ENCODE data around the gene DMTF1. TPM values are rescaled to one million over a fixed set of nuclear protein-coding genes. Genes with fewer than 3 reads are reported as not detected.

The DMTF1 gene
- total and polyA plus RNA-seq, 2 of the 8 experiments (the other 6 are each of a cell fraction or from before 2014, with no cell fraction given) = 86.0 to 115 TPM

DNA sequence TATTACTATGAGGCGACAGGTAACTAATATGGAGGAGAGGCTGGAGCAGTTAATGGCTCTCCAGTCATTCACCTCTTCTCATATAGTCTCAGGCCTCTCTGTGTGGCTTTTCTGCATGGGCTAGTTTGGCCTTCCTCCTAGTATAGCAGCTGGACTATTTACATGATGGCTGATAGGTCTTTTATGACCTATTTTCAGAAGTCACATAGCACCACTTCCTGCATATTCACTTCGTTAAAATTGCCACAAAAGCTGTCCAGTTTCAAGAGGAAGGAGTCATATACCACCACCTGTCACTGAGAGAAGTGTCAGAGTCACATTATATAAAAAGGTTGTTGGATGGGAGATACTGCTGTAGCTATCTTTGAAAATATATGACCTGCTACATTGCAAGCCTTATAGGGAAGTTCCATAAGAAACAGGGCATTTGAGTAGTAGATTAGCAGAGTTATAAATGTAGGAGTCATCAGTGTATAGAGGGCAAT, 8.0 kb upstream of the DMTF1 start:
- Histone ChIP-seq H3K27ac (ENCODE audit: low read depth, low read length) (no peak overlapping the region), H3K4me2 (ENCODE audit: insufficient read depth in 1 of 2, low read depth in 2 of 2, low read length in 2 of 2) (no peak overlapping the region), H3K56ac (replicated peaks; ENCODE audit: insufficient read length, low read depth, low read length) (no peak overlapping the region), H3K27me3 (replicated peaks in 1 of 4; ENCODE audit: control insufficient read depth in 3 of 4, extremely low read depth in 1 of 4, insufficient read depth in 3 of 4, low read length in 3 of 4) (no peaks in the 10 kb centered on the region), H3K4me1 (replicated peaks in 1 of 4; ENCODE audit: control insufficient read depth in 3 of 4, insufficient read depth in 4 of 4, low read length in 3 of 4) (no peaks in the 10 kb centered on the region), H2BK15ac (ENCODE audit: low read length) (no peak overlapping the region), H3K14ac (ENCODE audit: insufficient read length) (no peak overlapping the region), H3K79me2 (ENCODE audit: control insufficient read depth in 1 of 2, insufficient read depth in 2 of 2, low read length in 2 of 2) (no peaks in the 10 kb centered on the region), H3K79me1 (ENCODE audit: low read depth, low read length) (no peaks in the 10 kb centered on the region), H2BK120ac (replicated peaks; ENCODE audit: low read depth, low read length) (no peak overlapping the region), H3K23me2 (ENCODE audit: low read depth, low read length) (no peaks in the 10 kb centered on the region; the same call in 1 of the 2 replicates), H2AK5ac (ENCODE audit: low read depth, low read length) (no peak overlapping the region), H4K20me1 (replicated peaks in 1 of 2; ENCODE audit: control insufficient read depth in 1 of 2, insufficient read depth in 2 of 2, low read length in 2 of 2) (no peaks in the 10 kb centered on the region), H2BK5ac (ENCODE audit: low read depth, low read length) (no peak overlapping the region), H2BK12ac (ENCODE audit: low read depth, low read length) (no peak overlapping the region), H3K4me3 (ENCODE audit: extremely low read depth in 1 of 4, insufficient read depth in 2 of 4, low read depth in 3 of 4, low read length in 4 of 4) (no peak overlapping the region), H2AFZ (ENCODE audit: low read length) (no peak overlapping the region), H3K18ac (ENCODE audit: extremely low read depth, low read length) (no peak overlapping the region), H2BK20ac (ENCODE audit: low read length) (no peak overlapping the region), H4K91ac (replicated peaks; ENCODE audit: insufficient read length, low read length) (no peak overlapping the region), H3K9ac (replicated peaks in 1 of 4; ENCODE audit: extremely low read depth in 1 of 4, low read depth in 3 of 4, low read length in 3 of 4) (no peak overlapping the region), H3K23ac (ENCODE audit: insufficient read length) (no peak overlapping the region), H3K4ac (replicated peaks; ENCODE audit: insufficient read length, low read depth, low read length) (no peak overlapping the region), H4K5ac (ENCODE audit: insufficient read length, low read depth, low read length) (no peak overlapping the region), H4K8ac (ENCODE audit: extremely low read depth, insufficient read depth, low read length) (no peak overlapping the region), H3K36me3 (ENCODE audit: control insufficient read depth in 2 of 4, insufficient read depth in 4 of 4, low read length in 3 of 4) (no peaks in the 10 kb centered on the region), H3K9me3 (ENCODE audit: insufficient read depth in 2 of 2, low read depth in 1 of 2, low read length in 1 of 2) (no peaks in the 10 kb centered on the region)
- TF ChIP-seq HDAC2 (IDR thresholded peaks at IDR 0.05; ENCODE audit: borderline replicate concordance in 1 of 2, low read depth in 2 of 2, low read length in 2 of 2) (no peak), NANOG (IDR thresholded peaks at IDR 0.05; ENCODE audit: insufficient read depth, low read depth, low read length, poor library complexity, severe bottlenecking) (no peak), EP300 (IDR thresholded peaks at IDR 0.05; ENCODE audit: borderline replicate concordance in 1 of 2, low read depth in 2 of 2, low read length in 2 of 2) (no peak)
- DNase-seq (ENCODE audit: low read depth in 1 of 2, low spot score in 2 of 2) = no peak
- ChIA-PET CTCF (ENCODE audit: partially characterized antibody) (interaction anchor here (0.5 to 4.2 kb wide), 3 partner anchors 217 to 229 kb away, joined by 3 to 17 read pairs (median 3); no protein-coding TSS in a partner anchor), POLR2A (ENCODE audit: partially characterized antibody) (no interaction called here)
- no peak for FAIRE-seq
- 96% methylated on average over 2 of the region's 2 CpGs; no CpG with 5 or more reads in 1 of the 2 experiments for WGBS, 2 experiments (ENCODE audit: extremely low coverage in 1 of 2, insufficient coverage in 1 of 2, insufficient read length in 1 of 2, insufficient replicate concordance in 2 of 2, low coverage in 1 of 2, low lambda C conversion rate in 2 of 2, missing lambda C conversion rate in 1 of 2)
